ENCODE data around the gene GLT1D1.

Gene GLT1D1

GRCh38 chr12:128994856-128995255 is 141.6 kb downstream of the GLT1D1 start:
- no peak for DNase-seq

GRCh38 chr12:128995619-128996018 is 142.3 kb downstream of the GLT1D1 start:
- no peak for DNase-seq

GRCh38 chr12:129001826-129002225 is 148.5 kb downstream of the GLT1D1 start:
- DNase-seq, result no peak

- DNase-seq, result no peak
These were observed 149.1 kb downstream of the GLT1D1 start for GRCh38 chr12:129002427-129002826.

- no peak for DNase-seq
These were observed 152.1 kb downstream of the GLT1D1 start for GRCh38 chr12:129005416-129005815.

- DNase-seq, result no peak
These were observed 152.6 kb downstream of the GLT1D1 start for GRCh38 chr12:129005829-129006228.

GRCh38 chr12:129009833-129010622 is 156.8 kb downstream of the GLT1D1 start:
- DNase-seq, result no peak

- no peak for DNase-seq
These were observed 162.9 kb downstream of the GLT1D1 start for GRCh38 chr12:129016159-129016558.

GRCh38 chr12:129025055-129025454 is 171.8 kb downstream of the GLT1D1 start:
- DNase-seq, result no peak

GRCh38 chr12:129028844-129029243 is 175.6 kb downstream of the GLT1D1 start:
- DNase-seq, result no peak

All from hypothalamus (tissue), 51 donors.